Measurements from ENCODE around the gene HOGA1. TPM values are rescaled to one million over a fixed set of nuclear protein-coding genes. Genes with fewer than 3 reads are reported as not detected.

Gene HOGA1
- total and polyA plus RNA-seq, 2 experiments from 2014 or later: 5.8 to 6.9 TPM

GRCh38 chr10:97548828-97549455 is 35.2 kb upstream of the HOGA1 start:
- Histone ChIP-seq H4K20me1 (ENCODE audit: insufficient read depth, poor library complexity, severe bottlenecking) (peaks cover 4% of the 10 kb centered on the region), H3K27me3 (no peaks in the 10 kb centered on the region), H2AFZ (no peak overlapping the region), H3K9me2 (replicated peaks; ENCODE audit: insufficient read depth) (no peaks in the 10 kb centered on the region), H3K4me3 (no peak overlapping the region), H3K4me2 (no peak overlapping the region), H3K79me2 (peaks cover 16% of the 10 kb centered on the region), H3K9me3 (ENCODE audit: low read depth) (no peaks in the 10 kb centered on the region), H3K27ac (peak overlapping the region; percentile 56), H3K36me3 (replicated peaks; ENCODE audit: insufficient read depth, low read depth) (no peaks in the 10 kb centered on the region), H3K4me1 (ENCODE audit: insufficient read depth) (peaks cover 11% of the 10 kb centered on the region)
- TF ChIP-seq EZH2 (IDR thresholded peaks at IDR 0.05; ENCODE audit: borderline replicate concordance): no peak
- no peak for TF ChIP-seq CTCF (IDR thresholded peaks at IDR 0.05; ENCODE audit: poor library complexity)
- no peak for TF ChIP-seq EZH2phosphoT487 (IDR thresholded peaks at IDR 0.05; ENCODE audit: low read depth, severe bottlenecking, unreplicated experiment)
- DNase-seq (ENCODE audit: low spot score): no peak
- WGBS (ENCODE audit: low lambda C conversion rate, missing lambda C conversion rate): 90% methylated on average over 13 of the region's 13 CpGs

- 53% methylated on average over 13 of the region's 13 CpGs for WGBS (ENCODE audit: low lambda C conversion rate, missing lambda C conversion rate)
- DNase-seq (ENCODE audit: low spot score): peak; percentile 54
- no peaks in the 10 kb centered on the region for H3K36me3 ChIP-seq (replicated peaks; ENCODE audit: insufficient read depth, low read depth)
- no peaks in the 10 kb centered on the region for H3K9me2 ChIP-seq (replicated peaks; ENCODE audit: insufficient read depth)
- H4K20me1 ChIP-seq (ENCODE audit: insufficient read depth, poor library complexity, severe bottlenecking): no peaks in the 10 kb centered on the region
- no peak for TF ChIP-seq EZH2 (IDR thresholded peaks at IDR 0.05; ENCODE audit: borderline replicate concordance)
- no peak for TF ChIP-seq EZH2phosphoT487 (IDR thresholded peaks at IDR 0.05; ENCODE audit: low read depth, severe bottlenecking, unreplicated experiment)
- TF ChIP-seq CTCF (IDR thresholded peaks at IDR 0.05; ENCODE audit: poor library complexity): no peak
- no peaks in the 10 kb centered on the region for H3K9me3 ChIP-seq (ENCODE audit: low read depth)
- peak overlapping the region; percentile 24 for H3K4me2 ChIP-seq
- H3K27me3 ChIP-seq: no peaks in the 10 kb centered on the region
- H3K4me3 ChIP-seq: no peak overlapping the region
- H3K4me1 ChIP-seq (ENCODE audit: insufficient read depth): peaks cover 11% of the 10 kb centered on the region
- peak overlapping the region; percentile 56 for H3K27ac ChIP-seq
- H3K79me2 ChIP-seq: peaks cover 10% of the 10 kb centered on the region
- peak overlapping the region; percentile 8 for H2AFZ ChIP-seq
Observed at GRCh38 chr10:97549587-97550322, 34.4 kb upstream of the HOGA1 start.

- TF ChIP-seq CTCF (IDR thresholded peaks at IDR 0.05; ENCODE audit: poor library complexity) (no peak), EZH2phosphoT487 (IDR thresholded peaks at IDR 0.05; ENCODE audit: low read depth, severe bottlenecking, unreplicated experiment) (no peak)
- no peaks in the 10 kb centered on the region for H4K20me1 ChIP-seq (ENCODE audit: insufficient read depth, poor library complexity, severe bottlenecking)
Observed at GRCh38 chr10:97550336-97551149, 33.6 kb upstream of the HOGA1 start.

More at GRCh38 chr10:97550336-97551149, 33.6 kb upstream of the HOGA1 start:
- Histone ChIP-seq H3K27ac (peak overlapping the region; percentile 56), H3K4me1 (ENCODE audit: insufficient read depth) (peaks cover 11% of the 10 kb centered on the region), H3K36me3 (replicated peaks; ENCODE audit: insufficient read depth, low read depth) (no peaks in the 10 kb centered on the region), H3K9me2 (replicated peaks; ENCODE audit: insufficient read depth) (no peaks in the 10 kb centered on the region), H3K4me2 (no peak overlapping the region), H3K27me3 (no peaks in the 10 kb centered on the region), H3K4me3 (no peak overlapping the region), H3K9me3 (ENCODE audit: low read depth) (no peaks in the 10 kb centered on the region), H2AFZ (no peak overlapping the region), H3K79me2 (peaks cover 9% of the 10 kb centered on the region)
- DNase-seq (ENCODE audit: low spot score): no peak
- 76% methylated on average over 10 of the region's 10 CpGs for WGBS (ENCODE audit: low lambda C conversion rate, missing lambda C conversion rate)

Measured in hepatocyte (in vitro differentiated cells).